ENCODE results near the gene CYTH1.

GRCh38 chr17:78707923-78708322 lies 74.2 kb downstream of the CYTH1 start:
- no peak for TF ChIP-seq SUZ12 (IDR thresholded peaks at IDR 0.05; ENCODE audit: extremely low read depth, insufficient read depth, insufficient read length)
- TF ChIP-seq ZNF274 (IDR thresholded peaks at IDR 0.05; ENCODE audit: low read depth, low read length): no peak
- no peak for TF ChIP-seq YY1 (IDR thresholded peaks at IDR 0.05; ENCODE audit: insufficient read depth, insufficient read length)
